Ovary (tissue), 9 donors: ENCODE measurements around the gene MICA. TPM values are rescaled to one million over a fixed set of nuclear protein-coding genes. Genes with fewer than 3 reads are reported as not detected.
"Not testable (repeated sequence)": the region's sequence is repeated elsewhere in the genome, so short reads cannot be mapped to it uniquely, and the experiment has no call there.

Experiments
- DNase-seq, 5 donors: peaks; one replicate each; pipeline ENCODE4 v3.0.0-alpha.2; 2019 to 2020
- H3K27ac ChIP-seq, 2 donors: fragments of 200-600 bp; one replicate each; pipeline versions ENCODE4 v1.5.1 to v1.8.0; 2019 to 2022
- H3K27me3 ChIP-seq: fragments of 200-600 bp; one replicate; pipeline ENCODE4 v1.8.0; 2022
- H3K36me3 ChIP-seq: fragments of 200-600 bp; sonication (generic); one replicate; pipeline ENCODE4 v1.5.1; 2019
- H3K4me1 ChIP-seq: one replicate; pipeline ENCODE4 v1.8.1; 2013; ENCODE audit warnings: mild to moderate bottlenecking, moderate library complexity; ENCODE audit not compliant: insufficient read depth
- H3K4me3 ChIP-seq: fragments of 200-600 bp; sonication (generic); one replicate; pipeline ENCODE4 v1.5.1; 2017
- H3K9me3 ChIP-seq, 2 donors: fragments of 200-600 bp in 1 of 2; sonication (generic) in 1 of 2; one replicate each; pipeline versions ENCODE4 v1.5.1 to v1.8.1; 2013 to 2019; ENCODE audit warnings: mild to moderate bottlenecking in 1 of 2, moderate library complexity in 1 of 2
- CTCF ChIP-seq, 3 donors: fragments of 450-650 bp in 2 of 3; fragments of 200-600 bp in 1 of 3; IDR thresholded peaks; one replicate each; pipeline versions ENCODE4 v1.5.1 to v1.8.0; 2016 to 2022; ENCODE audit warnings: antibody characterized with exemption in 3 of 3, mild to moderate bottlenecking in 1 of 3
- EP300 ChIP-seq: sonication (generic); formaldehyde crosslinking; IDR thresholded peaks from one replicate; pipeline ENCODE4 v1.6.1; 2017; ENCODE audit warnings: antibody characterized with exemption
- POLR2A ChIP-seq: fragments of 450-650 bp; IDR thresholded peaks from one replicate; pipeline ENCODE4 v1.6.1; 2017; ENCODE audit warnings: antibody characterized with exemption, mild to moderate bottlenecking, moderate library complexity
- WGBS, 3 donors: extraction: QIAGEN DNeasy Blood & Tissue Kit in 1 of 3; methylation state at CpG; one replicate each; pipeline versions ENCODE4 v1.1.5 to v1.1.7; 2013 to 2017; 5-methylcytosine and 5-hydroxymethylcytosine counted together
- intact Hi-C, 4 donors: fragments of 100-400 bp; cut with DNase I; formaldehyde crosslinking; loops; one replicate each; pipeline versions ENCODE4 v1.11.0 to v1.15.1; 2022 to 2023
- polyA plus RNA-seq, 2 donors: library from polyadenylated mRNA; stranded (reverse); fragments of 200-250 nt in 1 of 2; fragments of 350-450 nt in 1 of 2; fragmentation: Illumina TruSeq in 1 of 2; extraction: RNeasy Lipid Tissue Mini Kit (QIAGEN cat#74804) in 1 of 2; gene quantifications; one replicate each; pipeline ENCODE4 v1.2.3, GENCODE V29; 2013 to 2014
- total RNA-seq, 7 donors: library from RNA; depleted of rRNA in 2 of 7; stranded (reverse); fragments of >200 nt in 2 of 7; fragmentation: NEBNext Ultra II Directional in 3 of 7; extraction: Animal tissue kit (Norgen Biotek cat#: 25700) in 3 of 7; gene quantifications; one replicate each; pipeline versions ENCODE4 v1.1.0 to v1.2.4, GENCODE V29; 2016 to 2023
- donor health status: DM: no; HTN: no; CAD: no; lungs with moderate emphysema.
- donor health status: DM: no; HTN: no; CAD: no.
- donor health status: Bipolar disorder and iron deficiency.
- donor health status: DM: yes; HTN: yes; CAD: no.
- donor health status: DM: no; HTN: no; CAD: no.
- donor health status: DM: yes; HTN: yes; CAD: no.

The MICA gene
- total and polyA plus RNA-seq, 9 donors, result 15.8 to 48.9 (median 27.9) TPM

- no peak for DNase-seq
- Histone ChIP-seq H3K36me3 (no peaks in the 10 kb centered on the region), H3K27me3 (no peaks in the 10 kb centered on the region), H3K9me3 (peaks cover 0 to 3% of the 10 kb centered on the region in 2 donors), H3K27ac (no peak overlapping the region), H3K4me1 (no peaks in the 10 kb centered on the region), H3K4me3 (no peak overlapping the region)
- TF ChIP-seq CTCF (IDR thresholded peaks at IDR 0.05) (no peak), POLR2A (no peak), EP300 (no peak)
- intact Hi-C loops, result no loop called here
- 77 to 82% (median 80%) methylated on average over 2 of the region's 2 CpGs for WGBS, 3 donors
Observed at GRCh38 chr6:31430449-31430848, 27.1 kb downstream of the MICA start.

- H3K9me3 ChIP-seq, H3K27me3 ChIP-seq, intact Hi-C loops, H3K27ac ChIP-seq, H3K36me3 ChIP-seq, H3K4me1 ChIP-seq, DNase-seq, H3K4me3 ChIP-seq: not testable (repeated sequence)
- WGBS, 3 donors, result 66 to 86% (median 82%) methylated on average over 5 of the region's 5 CpGs
Observed at GRCh38 chr6:31435051-31435450, 31.7 kb downstream of the MICA start.

- H3K27me3 ChIP-seq, result no peaks in the 10 kb centered on the region
- WGBS, 3 donors, result 63 to 96% (median 91%) methylated on average over 2 of the region's 2 CpGs
- intact Hi-C loops, result no loop called here
Observed at GRCh38 chr6:31438222-31438621, 34.8 kb downstream of the MICA start.

GRCh38 chr6:31438677-31439076, 35.3 kb downstream of the MICA start:
- no peaks in the 10 kb centered on the region for H3K9me3 ChIP-seq
- no peaks in the 10 kb centered on the region for H3K27me3 ChIP-seq
- H3K36me3 ChIP-seq, result no peaks in the 10 kb centered on the region
- H3K4me3 ChIP-seq, result no peak overlapping the region
- H3K27ac ChIP-seq, result no peak overlapping the region
- WGBS, 3 donors, result 64 to 94% (median 81%) methylated on average over 2 of the region's 2 CpGs
- intact Hi-C loops, result no loop called here
- no peaks in the 10 kb centered on the region for H3K4me1 ChIP-seq
- TF ChIP-seq CTCF (IDR thresholded peaks at IDR 0.05) (no peak), POLR2A (no peak), EP300 (no peak)
- no peak for DNase-seq

More at GRCh38 chr6:31438222-31438621, 34.8 kb downstream of the MICA start:
- H3K4me3 ChIP-seq, result no peak overlapping the region
- no peak for DNase-seq
- no peak overlapping the region for H3K27ac ChIP-seq
- H3K9me3 ChIP-seq, result no peaks in the 10 kb centered on the region
- H3K36me3 ChIP-seq, result no peaks in the 10 kb centered on the region
- TF ChIP-seq POLR2A (no peak), EP300 (no peak), CTCF (IDR thresholded peaks at IDR 0.05) (no peak)
- no peaks in the 10 kb centered on the region for H3K4me1 ChIP-seq

- Histone ChIP-seq H3K27me3 (no peaks in the 10 kb centered on the region), H3K4me1 (no peaks in the 10 kb centered on the region), H3K36me3 (no peaks in the 10 kb centered on the region), H3K27ac (no peak overlapping the region), H3K4me3 (no peak overlapping the region), H3K9me3 (no peaks in the 10 kb centered on the region)
- peak; percentile 74 to 88 (median 85) for DNase-seq
- TF ChIP-seq POLR2A (no peak), CTCF (IDR thresholded peaks at IDR 0.05) (peak; percentile 51 to 75 (median 71))
- WGBS, 3 donors, result 10 to 16% (median 11%) methylated on average over 28 of the region's 28 CpGs
- intact Hi-C loops, result loop anchor here (1.0 to 5.0 kb wide), 3 partner anchors 44 to 45 kb away; no protein-coding TSS in a partner anchor
Observed at GRCh38 chr6:31441365-31442267, 38.2 kb downstream of the MICA start.
